ENCODE measurements around the gene CD302. TPM values are rescaled to one million over a fixed set of nuclear protein-coding genes. Genes with fewer than 3 reads are reported as not detected.

CD302 gene
- total and polyA plus RNA-seq, 4 donors, result 65.9 to 118 (median 96.8) TPM

DNA sequence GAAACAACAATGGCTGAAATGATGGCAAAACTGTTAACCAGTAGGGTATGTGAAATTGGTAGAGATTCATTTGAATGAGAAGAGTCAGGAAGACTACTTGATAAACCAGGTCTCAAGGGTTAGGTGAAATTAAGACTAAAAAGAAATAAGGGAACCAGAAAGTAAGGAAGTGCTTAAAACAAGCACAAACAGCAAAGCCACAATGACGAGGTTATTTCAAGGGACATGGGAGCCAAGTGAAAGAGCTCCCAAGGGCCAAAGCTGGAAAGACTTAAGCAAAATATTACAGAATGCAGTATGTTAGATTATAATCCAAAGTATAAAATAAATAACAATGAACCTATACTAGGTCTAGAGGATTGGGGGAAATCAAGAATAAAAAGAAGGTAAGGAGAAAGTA is 19.3 kb upstream of the CD302 start:
- TF ChIP-seq HNF4A (conservative IDR thresholded peaks at IDR 0.05), result no peak
- no peak for TF ChIP-seq GABPA (IDR thresholded peaks at IDR 0.05 in 1 of 2, conservative IDR thresholded peaks at IDR 0.05 in 1 of 2)
- no peak for TF ChIP-seq SP1 (IDR thresholded peaks at IDR 0.05)
- TF ChIP-seq, protein P1, sequence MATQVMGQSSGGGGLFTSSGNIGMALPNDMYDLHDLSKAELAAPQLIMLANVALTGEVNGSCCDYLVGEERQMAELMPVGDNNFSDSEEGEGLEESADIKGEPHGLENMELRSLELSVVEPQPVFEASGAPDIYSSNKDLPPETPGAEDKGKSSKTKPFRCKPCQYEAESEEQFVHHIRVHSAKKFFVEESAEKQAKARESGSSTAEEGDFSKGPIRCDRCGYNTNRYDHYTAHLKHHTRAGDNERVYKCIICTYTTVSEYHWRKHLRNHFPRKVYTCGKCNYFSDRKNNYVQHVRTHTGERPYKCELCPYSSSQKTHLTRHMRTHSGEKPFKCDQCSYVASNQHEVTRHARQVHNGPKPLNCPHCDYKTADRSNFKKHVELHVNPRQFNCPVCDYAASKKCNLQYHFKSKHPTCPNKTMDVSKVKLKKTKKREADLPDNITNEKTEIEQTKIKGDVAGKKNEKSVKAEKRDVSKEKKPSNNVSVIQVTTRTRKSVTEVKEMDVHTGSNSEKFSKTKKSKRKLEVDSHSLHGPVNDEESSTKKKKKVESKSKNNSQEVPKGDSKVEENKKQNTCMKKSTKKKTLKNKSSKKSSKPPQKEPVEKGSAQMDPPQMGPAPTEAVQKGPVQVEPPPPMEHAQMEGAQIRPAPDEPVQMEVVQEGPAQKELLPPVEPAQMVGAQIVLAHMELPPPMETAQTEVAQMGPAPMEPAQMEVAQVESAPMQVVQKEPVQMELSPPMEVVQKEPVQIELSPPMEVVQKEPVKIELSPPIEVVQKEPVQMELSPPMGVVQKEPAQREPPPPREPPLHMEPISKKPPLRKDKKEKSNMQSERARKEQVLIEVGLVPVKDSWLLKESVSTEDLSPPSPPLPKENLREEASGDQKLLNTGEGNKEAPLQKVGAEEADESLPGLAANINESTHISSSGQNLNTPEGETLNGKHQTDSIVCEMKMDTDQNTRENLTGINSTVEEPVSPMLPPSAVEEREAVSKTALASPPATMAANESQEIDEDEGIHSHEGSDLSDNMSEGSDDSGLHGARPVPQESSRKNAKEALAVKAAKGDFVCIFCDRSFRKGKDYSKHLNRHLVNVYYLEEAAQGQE (IDR thresholded peaks at IDR 0.05), result no peak
- no peak for TF ChIP-seq RXRA (IDR thresholded peaks at IDR 0.05)
- TF ChIP-seq YY1 (IDR thresholded peaks at IDR 0.05), result no peak
- TF ChIP-seq RAD21 (IDR thresholded peaks at IDR 0.05), result no peak
- TF ChIP-seq, protein P2, sequence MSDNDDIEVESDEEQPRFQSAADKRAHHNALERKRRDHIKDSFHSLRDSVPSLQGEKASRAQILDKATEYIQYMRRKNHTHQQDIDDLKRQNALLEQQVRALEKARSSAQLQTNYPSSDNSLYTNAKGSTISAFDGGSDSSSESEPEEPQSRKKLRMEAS (IDR thresholded peaks at IDR 0.05), result no peak
- TF ChIP-seq, protein P3, sequence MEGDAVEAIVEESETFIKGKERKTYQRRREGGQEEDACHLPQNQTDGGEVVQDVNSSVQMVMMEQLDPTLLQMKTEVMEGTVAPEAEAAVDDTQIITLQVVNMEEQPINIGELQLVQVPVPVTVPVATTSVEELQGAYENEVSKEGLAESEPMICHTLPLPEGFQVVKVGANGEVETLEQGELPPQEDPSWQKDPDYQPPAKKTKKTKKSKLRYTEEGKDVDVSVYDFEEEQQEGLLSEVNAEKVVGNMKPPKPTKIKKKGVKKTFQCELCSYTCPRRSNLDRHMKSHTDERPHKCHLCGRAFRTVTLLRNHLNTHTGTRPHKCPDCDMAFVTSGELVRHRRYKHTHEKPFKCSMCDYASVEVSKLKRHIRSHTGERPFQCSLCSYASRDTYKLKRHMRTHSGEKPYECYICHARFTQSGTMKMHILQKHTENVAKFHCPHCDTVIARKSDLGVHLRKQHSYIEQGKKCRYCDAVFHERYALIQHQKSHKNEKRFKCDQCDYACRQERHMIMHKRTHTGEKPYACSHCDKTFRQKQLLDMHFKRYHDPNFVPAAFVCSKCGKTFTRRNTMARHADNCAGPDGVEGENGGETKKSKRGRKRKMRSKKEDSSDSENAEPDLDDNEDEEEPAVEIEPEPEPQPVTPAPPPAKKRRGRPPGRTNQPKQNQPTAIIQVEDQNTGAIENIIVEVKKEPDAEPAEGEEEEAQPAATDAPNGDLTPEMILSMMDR (IDR thresholded peaks at IDR 0.05; ENCODE audit: low read depth, low read length, missing input control), result no peak
- TF ChIP-seq EGR1 (IDR thresholded peaks at IDR 0.05; ENCODE audit: low read depth in 2 of 2), result no peak
- no peak for TF ChIP-seq JUND (IDR thresholded peaks at IDR 0.05)
- TF ChIP-seq ATF3 (IDR thresholded peaks at IDR 0.05), result no peak
- no peaks in the 10 kb centered on the region for H3K36me3 ChIP-seq (ENCODE audit: control insufficient read depth in 4 of 4, insufficient read depth in 3 of 4, low read depth in 1 of 4, low read length in 3 of 4)

DNA sequence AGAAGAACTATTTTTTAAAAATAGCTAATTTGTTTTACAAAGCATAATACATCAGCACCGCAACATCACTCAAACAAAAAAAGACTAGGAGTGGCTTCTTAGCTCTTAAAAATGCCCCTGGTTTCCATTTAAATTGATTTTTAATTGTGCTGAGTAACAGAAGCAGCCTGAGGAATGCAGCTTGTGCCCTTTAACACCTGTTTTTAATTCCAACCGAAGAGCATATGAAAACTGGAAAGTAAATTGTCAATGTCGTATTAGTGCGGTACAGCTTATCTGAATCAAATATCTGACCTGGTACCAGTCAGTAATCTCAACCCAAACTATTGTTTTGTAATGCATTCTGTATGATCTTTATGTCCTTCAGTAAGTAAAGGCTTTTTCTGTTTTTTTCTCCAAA is 13.2 kb upstream of the CD302 start:
- Histone ChIP-seq H3K27me3 (ENCODE audit: control insufficient read depth in 4 of 4, insufficient read depth in 4 of 4, low read length in 3 of 4) (no peaks in the 10 kb centered on the region), H3K9ac (ENCODE audit: low read depth in 1 of 2, low read length in 2 of 2) (no peak overlapping the region), H3K4me3 (ENCODE audit: low read depth in 1 of 3, low read length in 3 of 3) (no peak overlapping the region), H3K9me3 (ENCODE audit: control insufficient read depth in 4 of 4, low read length in 3 of 4) (no peaks in the 10 kb centered on the region), H3K36me3 (ENCODE audit: control insufficient read depth in 4 of 4, insufficient read depth in 3 of 4, low read depth in 1 of 4, low read length in 3 of 4) (no peaks in the 10 kb centered on the region), H3K4me1 (ENCODE audit: control insufficient read depth in 4 of 4, insufficient read depth in 4 of 4, low read length in 3 of 4) (peaks cover 0 to 4% (median 0%) of the 10 kb centered on the region in 4 donors), H3K27ac (ENCODE audit: low read depth in 1 of 2, low read length in 2 of 2) (no peak overlapping the region)
- DNase-seq (ENCODE audit: low spot score), result no peak
- 95% methylated on average over 4 of the region's 4 CpGs for WGBS
- TF ChIP-seq TAF1 (conservative IDR thresholded peaks at IDR 0.05) (no peak), JUND (IDR thresholded peaks at IDR 0.05) (no peak), GABPA (IDR thresholded peaks at IDR 0.05 in 1 of 2, conservative IDR thresholded peaks at IDR 0.05 in 1 of 2) (no peak), RAD21 (IDR thresholded peaks at IDR 0.05) (no peak), HNF4G (IDR thresholded peaks at IDR 0.05) (no peak), ATF3 (IDR thresholded peaks at IDR 0.05) (no peak), RXRA (IDR thresholded peaks at IDR 0.05) (no peak)
- TF ChIP-seq, protein P3 (IDR thresholded peaks at IDR 0.05; ENCODE audit: low read depth, low read length, missing input control), result no peak
- TF ChIP-seq, protein P2 (IDR thresholded peaks at IDR 0.05), result no peak

More for the DNA sequence above, 19.3 kb upstream of the CD302 start:
- WGBS, result 80% methylated on average over 1 of the region's 1 CpG
- Histone ChIP-seq H3K9me3 (ENCODE audit: control insufficient read depth in 4 of 4, low read length in 3 of 4) (no peaks in the 10 kb centered on the region), H3K27me3 (ENCODE audit: control insufficient read depth in 4 of 4, insufficient read depth in 4 of 4, low read length in 3 of 4) (no peaks in the 10 kb centered on the region), H3K4me1 (ENCODE audit: control insufficient read depth in 4 of 4, insufficient read depth in 4 of 4, low read length in 3 of 4) (no peaks in the 10 kb centered on the region), H3K27ac (ENCODE audit: low read depth in 1 of 2, low read length in 2 of 2) (no peak overlapping the region), H3K9ac (ENCODE audit: low read depth in 1 of 2, low read length in 2 of 2) (no peak overlapping the region), H3K4me3 (ENCODE audit: low read depth in 1 of 3, low read length in 3 of 3) (no peak overlapping the region)
- no peak for DNase-seq (ENCODE audit: low spot score)

Measured in liver (tissue), 9 donors.